PC-3 (cell line): ENCODE results near the gene IGFL1.

ENCODE experiments used
- CTCF ChIP-seq: fragments of 300-600 bp; sonication (generic); conservative IDR thresholded peaks from 2 replicates; pipeline ENCODE4 v1.5.1; 2017; ENCODE audit warnings: antibody characterized with exemption, low read depth, mild to moderate bottlenecking, low read length
- EZH2 ChIP-seq: fragments of 300-600 bp; sonication (generic); IDR thresholded peaks from one replicate; pipeline ENCODE4 v1.6.1; 2017; ENCODE audit warnings: antibody characterized with exemption, mild to moderate bottlenecking, low read length; ENCODE audit not compliant: unreplicated experiment

GRCh38 chr19:46191972-46192371 is 37.6 kb upstream of the IGFL1 start:
- TF ChIP-seq CTCF (no peak), EZH2 (no peak)
